Liver (tissue), 3 donors: ENCODE measurements around the gene PRR15L.

ENCODE experiments used
- CTCF ChIP-seq: fragments of 150-350 bp; IDR thresholded peaks from 2 replicates; pipeline ENCODE4 v1.5.1; 2017; ENCODE audit warnings: improper control_type of control experiment, low read depth, low read length; ENCODE audit not compliant: missing input control
- GABPA ChIP-seq, 2 donors: IDR thresholded peaks in 1 of 2; conservative IDR thresholded peaks in 1 of 2; 2 replicates each; pipeline ENCODE4 v1.6.1; 2016; ENCODE audit warnings: antibody characterized with exemption in 2 of 2, mild to moderate bottlenecking in 1 of 2, moderate library complexity in 1 of 2
- RAD21 ChIP-seq, 2 donors: IDR thresholded peaks; 2 replicates each; pipeline ENCODE4 v1.6.1; 2016; ENCODE audit warnings: antibody characterized with exemption in 2 of 2, mild to moderate bottlenecking in 2 of 2
- REST ChIP-seq: IDR thresholded peaks from 2 replicates; pipeline ENCODE4 v1.6.1; 2016; ENCODE audit warnings: antibody characterized with exemption, mild to moderate bottlenecking
- SP1 ChIP-seq: IDR thresholded peaks from 2 replicates; pipeline ENCODE4 v1.6.1; 2018; ENCODE audit warnings: antibody characterized with exemption, mild to moderate bottlenecking
- TAF1 ChIP-seq: conservative IDR thresholded peaks from 2 replicates; pipeline ENCODE4 v1.6.1; 2016; ENCODE audit warnings: antibody characterized with exemption, mild to moderate bottlenecking
- YY1 ChIP-seq: IDR thresholded peaks from 2 replicates; pipeline ENCODE4 v1.6.1; 2016; ENCODE audit warnings: antibody characterized with exemption, mild to moderate bottlenecking
- donor health status: healthy.
- donor health status: healthy.

- no peak for TF ChIP-seq CTCF
- no peak for TF ChIP-seq YY1
- TF ChIP-seq TAF1: no peak
- TF ChIP-seq GABPA (IDR thresholded peaks at IDR 0.05 in 1 of 2, conservative IDR thresholded peaks at IDR 0.05 in 1 of 2): no peak
- no peak for TF ChIP-seq SP1
- TF ChIP-seq REST: no peak
- no peak for TF ChIP-seq RAD21 (IDR thresholded peaks at IDR 0.05)
These were observed 5.2 kb upstream of the PRR15L start for GRCh38 chr17:47962901-47963300.
